ENCODE results near the gene CMKLR1.

The CMKLR1 gene

GRCh38 chr12:108335349-108336119 is 3.6 kb downstream of the CMKLR1 start:
- DNase-seq: no peak

GRCh38 chr12:108333898-108334699 is 5.0 kb downstream of the CMKLR1 start:
- DNase-seq: no peak

- no peak for DNase-seq
These were observed 6.2 kb downstream of the CMKLR1 start for GRCh38 chr12:108332791-108333382.

- no peak for DNase-seq
These were observed 10.7 kb downstream of the CMKLR1 start for GRCh38 chr12:108328420-108328819.

- no peak for DNase-seq
These were observed 11.3 kb downstream of the CMKLR1 start for GRCh38 chr12:108327621-108328344.

GRCh38 chr12:108326254-108326750 is 12.8 kb downstream of the CMKLR1 start:
- DNase-seq: no peak

GRCh38 chr12:108325549-108325948 is 13.6 kb downstream of the CMKLR1 start:
- DNase-seq: no peak

- no peak for DNase-seq
These were observed 14.1 kb downstream of the CMKLR1 start for GRCh38 chr12:108325018-108325358.

GRCh38 chr12:108324351-108325017 is 14.6 kb downstream of the CMKLR1 start:
- no peak for DNase-seq

GRCh38 chr12:108323581-108323980 is 15.5 kb downstream of the CMKLR1 start:
- no peak for DNase-seq

- no peak for DNase-seq
These were observed 16.1 kb downstream of the CMKLR1 start for GRCh38 chr12:108322998-108323397.

- no peak for DNase-seq
These were observed 17.4 kb downstream of the CMKLR1 start for GRCh38 chr12:108321688-108322087.

GRCh38 chr12:108320507-108321293 is 18.4 kb downstream of the CMKLR1 start:
- no peak for DNase-seq

GRCh38 chr12:108319277-108320234 is 19.6 kb downstream of the CMKLR1 start:
- DNase-seq: no peak

- DNase-seq: no peak
These were observed 20.4 kb downstream of the CMKLR1 start for GRCh38 chr12:108318472-108319275.

GRCh38 chr12:108317308-108318234 is 21.5 kb downstream of the CMKLR1 start:
- no peak for DNase-seq

- no peak for DNase-seq
These were observed 22.7 kb downstream of the CMKLR1 start for GRCh38 chr12:108316176-108317086.

Data from activated CD4-positive, alpha-beta T cell treated with anti-CD3 and anti-CD28 coated beads for 4 hours (primary cell).